ENCODE results near the gene EID1. TPM values are rescaled to one million over a fixed set of nuclear protein-coding genes. Genes with fewer than 3 reads are reported as not detected.

Gene EID1
- total and polyA plus RNA-seq, 3 experiments from 2014 or later = 113 to 183 (median 125) TPM

- DNase-seq = no peak
- Mint-ChIP-seq H3K9me3 (no peaks in the 10 kb centered on the region), H3K4me3 (no peak overlapping the region), H3K36me3 (no peaks in the 10 kb centered on the region), H3K27ac (no peak overlapping the region), H3K27me3 (peaks cover 13 to 52% of the 10 kb centered on the region in 2 donors), H3K4me1 (no peaks in the 10 kb centered on the region)
- ChIA-PET CTCF (no interaction called here), POLR2A (no interaction called here)
- no peaks in the 10 kb centered on the region for H3K9me3 ChIP-seq (ENCODE audit: low read length)
- no peak overlapping the region for H3K27ac ChIP-seq (ENCODE audit: low read depth, low read length)
- no peaks in the 10 kb centered on the region for H3K36me3 ChIP-seq (ENCODE audit: insufficient read depth, low read length)
- no peaks in the 10 kb centered on the region for H3K27me3 ChIP-seq (ENCODE audit: insufficient read depth, low read length, poor library complexity, severe bottlenecking)
- H3K4me1 ChIP-seq (ENCODE audit: insufficient read depth, low read length) = no peaks in the 10 kb centered on the region
- H3K4me3 ChIP-seq (ENCODE audit: low read length) = no peak overlapping the region
These were observed 12.5 kb downstream of the EID1 start for GRCh38 chr15:48890375-48890972.

GRCh38 chr15:48891232-48891765 is 13.4 kb downstream of the EID1 start:
- no peak overlapping the region for H3K4me3 Mint-ChIP-seq
- Histone ChIP-seq H3K4me3 (ENCODE audit: low read length) (no peak overlapping the region), H3K36me3 (ENCODE audit: insufficient read depth, low read length) (no peaks in the 10 kb centered on the region), H3K27ac (ENCODE audit: low read depth, low read length) (no peak overlapping the region), H3K4me1 (ENCODE audit: insufficient read depth, low read length) (no peaks in the 10 kb centered on the region), H3K9me3 (ENCODE audit: low read length) (no peaks in the 10 kb centered on the region), H3K27me3 (ENCODE audit: insufficient read depth, low read length, poor library complexity, severe bottlenecking) (no peaks in the 10 kb centered on the region)
- H3K36me3 Mint-ChIP-seq = no peaks in the 10 kb centered on the region
- H3K27me3 Mint-ChIP-seq = peaks cover 10 to 52% of the 10 kb centered on the region in 2 donors
- ChIA-PET CTCF (no interaction called here), POLR2A (interaction anchor here (0.7 kb wide), 1 partner anchor 13 kb away, joined by 3 read pairs; the partner anchor contains the start of gene EID1)
- H3K9me3 Mint-ChIP-seq = no peaks in the 10 kb centered on the region
- no peaks in the 10 kb centered on the region for H3K4me1 Mint-ChIP-seq
- H3K27ac Mint-ChIP-seq = no peak overlapping the region
- DNase-seq = no peak

GRCh38 chr15:48893311-48893710 is 15.4 kb downstream of the EID1 start:
- no peak overlapping the region for H3K4me3 ChIP-seq (ENCODE audit: low read length)
- H3K4me1 ChIP-seq (ENCODE audit: insufficient read depth, low read length) = no peaks in the 10 kb centered on the region
- ChIA-PET POLR2A (no interaction called here), CTCF (no interaction called here)
- Mint-ChIP-seq H3K27ac (no peak overlapping the region), H3K4me3 (no peak overlapping the region), H3K4me1 (peaks cover 0 to 9% (median 0%) of the 10 kb centered on the region in 3 donors), H3K9me3 (no peaks in the 10 kb centered on the region), H3K36me3 (no peaks in the 10 kb centered on the region), H3K27me3 (peaks cover 17 to 55% of the 10 kb centered on the region in 2 donors)
- H3K36me3 ChIP-seq (ENCODE audit: insufficient read depth, low read length) = no peaks in the 10 kb centered on the region
- no peaks in the 10 kb centered on the region for H3K9me3 ChIP-seq (ENCODE audit: low read length)
- H3K27ac ChIP-seq (ENCODE audit: low read depth, low read length) = no peak overlapping the region
- DNase-seq = no peak
- no peaks in the 10 kb centered on the region for H3K27me3 ChIP-seq (ENCODE audit: insufficient read depth, low read length, poor library complexity, severe bottlenecking)

- no peak overlapping the region for H3K27ac ChIP-seq (ENCODE audit: low read depth, low read length)
- no peaks in the 10 kb centered on the region for H3K4me1 ChIP-seq (ENCODE audit: insufficient read depth, low read length)
- Mint-ChIP-seq H3K27ac (peak overlapping the region in 1 of 8 donors; percentile 71), H3K27me3 (peaks cover 16 to 42% of the 10 kb centered on the region in 2 donors), H3K36me3 (no peaks in the 10 kb centered on the region), H3K4me3 (no peak overlapping the region), H3K9me3 (no peaks in the 10 kb centered on the region), H3K4me1 (peaks cover 0 to 9% (median 0%) of the 10 kb centered on the region in 3 donors)
- no peaks in the 10 kb centered on the region for H3K27me3 ChIP-seq (ENCODE audit: insufficient read depth, low read length, poor library complexity, severe bottlenecking)
- ChIA-PET POLR2A (no interaction called here), CTCF (no interaction called here)
- no peak for DNase-seq
- no peaks in the 10 kb centered on the region for H3K36me3 ChIP-seq (ENCODE audit: insufficient read depth, low read length)
- H3K4me3 ChIP-seq (ENCODE audit: low read length) = no peak overlapping the region
- no peaks in the 10 kb centered on the region for H3K9me3 ChIP-seq (ENCODE audit: low read length)
These were observed 19.2 kb downstream of the EID1 start for GRCh38 chr15:48896869-48897814.

GRCh38 chr15:48898032-48898431 is 20.1 kb downstream of the EID1 start:
- Mint-ChIP-seq H3K36me3 (no peaks in the 10 kb centered on the region), H3K27me3 (peaks cover 13 to 36% of the 10 kb centered on the region in 2 donors), H3K4me3 (no peak overlapping the region), H3K4me1 (peaks cover 0 to 9% (median 0%) of the 10 kb centered on the region in 3 donors), H3K27ac (no peak overlapping the region), H3K9me3 (no peaks in the 10 kb centered on the region)
- Histone ChIP-seq H3K27me3 (ENCODE audit: insufficient read depth, low read length, poor library complexity, severe bottlenecking) (no peaks in the 10 kb centered on the region), H3K27ac (ENCODE audit: low read depth, low read length) (no peak overlapping the region), H3K4me1 (ENCODE audit: insufficient read depth, low read length) (no peaks in the 10 kb centered on the region), H3K9me3 (ENCODE audit: low read length) (no peaks in the 10 kb centered on the region), H3K4me3 (ENCODE audit: low read length) (no peak overlapping the region), H3K36me3 (ENCODE audit: insufficient read depth, low read length) (no peaks in the 10 kb centered on the region)
- CTCF ChIA-PET = no interaction called here
- POLR2A ChIA-PET = no interaction called here
- no peak for DNase-seq

- no peak for DNase-seq
- no peak overlapping the region for H3K4me3 ChIP-seq (ENCODE audit: low read length)
- H3K27ac Mint-ChIP-seq = no peak overlapping the region
- ChIA-PET CTCF (no interaction called here), POLR2A (no interaction called here)
- no peak overlapping the region for H3K27ac ChIP-seq (ENCODE audit: low read depth, low read length)
- no peaks in the 10 kb centered on the region for H3K36me3 Mint-ChIP-seq
- no peak overlapping the region for H3K4me3 Mint-ChIP-seq
- H3K36me3 ChIP-seq (ENCODE audit: insufficient read depth, low read length) = no peaks in the 10 kb centered on the region
- no peaks in the 10 kb centered on the region for H3K9me3 Mint-ChIP-seq
- H3K9me3 ChIP-seq (ENCODE audit: low read length) = no peaks in the 10 kb centered on the region
- H3K4me1 ChIP-seq (ENCODE audit: insufficient read depth, low read length) = no peaks in the 10 kb centered on the region
- H3K27me3 ChIP-seq (ENCODE audit: insufficient read depth, low read length, poor library complexity, severe bottlenecking) = no peaks in the 10 kb centered on the region
- peaks cover 13 to 33% of the 10 kb centered on the region in 2 donors for H3K27me3 Mint-ChIP-seq
- peaks cover 0 to 9% (median 0%) of the 10 kb centered on the region in 3 donors for H3K4me1 Mint-ChIP-seq
These were observed 20.5 kb downstream of the EID1 start for GRCh38 chr15:48898446-48898845.

- CTCF ChIA-PET = no interaction called here
- Mint-ChIP-seq H3K9me3 (no peaks in the 10 kb centered on the region), H3K4me1 (peaks cover 0 to 9% (median 0%) of the 10 kb centered on the region in 3 donors), H3K27me3 (peaks cover 11 to 27% of the 10 kb centered on the region in 2 donors), H3K27ac (no peak overlapping the region), H3K36me3 (no peaks in the 10 kb centered on the region), H3K4me3 (no peak overlapping the region)
- POLR2A ChIA-PET = no interaction called here
- no peak overlapping the region for H3K27ac ChIP-seq (ENCODE audit: low read depth, low read length)
- no peaks in the 10 kb centered on the region for H3K9me3 ChIP-seq (ENCODE audit: low read length)
- H3K4me1 ChIP-seq (ENCODE audit: insufficient read depth, low read length) = no peaks in the 10 kb centered on the region
- DNase-seq = no peak
- H3K4me3 ChIP-seq (ENCODE audit: low read length) = no peak overlapping the region
- H3K27me3 ChIP-seq (ENCODE audit: insufficient read depth, low read length, poor library complexity, severe bottlenecking) = no peaks in the 10 kb centered on the region
- H3K36me3 ChIP-seq (ENCODE audit: insufficient read depth, low read length) = no peaks in the 10 kb centered on the region
These were observed 21.9 kb downstream of the EID1 start for GRCh38 chr15:48899793-48900192.

- Histone ChIP-seq H3K36me3 (ENCODE audit: insufficient read depth, low read length) (no peaks in the 10 kb centered on the region), H3K4me3 (ENCODE audit: low read length) (no peak overlapping the region), H3K27ac (ENCODE audit: low read depth, low read length) (no peak overlapping the region), H3K27me3 (ENCODE audit: insufficient read depth, low read length, poor library complexity, severe bottlenecking) (no peaks in the 10 kb centered on the region), H3K4me1 (ENCODE audit: insufficient read depth, low read length) (no peaks in the 10 kb centered on the region), H3K9me3 (ENCODE audit: low read length) (no peaks in the 10 kb centered on the region)
- POLR2A ChIA-PET = no interaction called here
- CTCF ChIA-PET = interaction anchor here (1.4 kb wide), 1 partner anchor 71 kb away, joined by 3 read pairs; no protein-coding TSS in a partner anchor
- no peak for DNase-seq
- H3K4me1 Mint-ChIP-seq = no peaks in the 10 kb centered on the region
- no peak overlapping the region for H3K27ac Mint-ChIP-seq
- no peaks in the 10 kb centered on the region for H3K36me3 Mint-ChIP-seq
- no peaks in the 10 kb centered on the region for H3K9me3 Mint-ChIP-seq
- no peak overlapping the region for H3K4me3 Mint-ChIP-seq
- peaks cover 2% of the 10 kb centered on the region in 2 donors for H3K27me3 Mint-ChIP-seq
These were observed 26.8 kb downstream of the EID1 start for GRCh38 chr15:48904758-48905157.

Data from CD8-positive, alpha-beta memory T cell (primary cell).